ENCODE data around the gene CDH23.

CDH23 gene

DNA sequence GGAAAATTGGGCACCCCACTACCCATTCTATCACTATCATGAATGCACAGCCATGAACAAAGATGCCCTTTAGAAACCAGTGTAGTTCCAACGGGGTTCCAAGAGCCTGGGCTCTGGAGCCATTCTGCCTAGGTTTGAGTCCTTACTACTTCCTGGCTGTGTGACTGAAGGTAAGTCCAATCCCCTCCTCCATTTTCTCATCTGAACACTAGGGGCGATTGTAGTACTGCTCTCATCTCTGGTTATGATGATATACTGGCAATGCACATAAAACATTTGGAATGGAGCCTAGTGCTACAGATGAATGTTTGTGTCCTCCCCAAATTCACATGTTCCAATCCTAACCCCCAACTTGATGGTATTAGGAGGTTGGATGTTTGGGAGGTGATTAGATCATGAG is 28.1 kb upstream of the CDH23 start:
- in situ Hi-C loops (cut with MboI; ENCODE audit: low sequenced_read_pairs), result no loop called here

DNA sequence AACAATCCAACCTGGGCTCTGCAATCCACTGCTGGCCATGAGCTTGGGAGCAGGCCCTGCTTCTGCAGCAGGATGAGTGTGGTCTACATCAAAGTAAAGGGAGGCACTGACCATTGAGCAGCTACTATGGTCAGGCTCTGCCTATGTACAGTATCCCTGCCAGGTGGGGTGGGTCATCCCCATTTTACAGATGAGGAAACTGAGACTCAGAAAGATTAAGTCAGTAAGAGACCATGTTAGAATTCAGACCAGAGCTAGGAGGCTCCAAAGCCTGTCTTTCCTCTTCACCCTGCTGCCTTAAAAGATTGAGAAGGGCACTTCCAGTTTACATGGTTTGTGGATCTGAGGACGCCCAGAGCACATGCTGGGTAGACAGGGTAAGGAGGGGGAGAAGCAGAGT is 27.1 kb upstream of the CDH23 start:
- in situ Hi-C loops (cut with MboI; ENCODE audit: low sequenced_read_pairs), result no loop called here

DNA sequence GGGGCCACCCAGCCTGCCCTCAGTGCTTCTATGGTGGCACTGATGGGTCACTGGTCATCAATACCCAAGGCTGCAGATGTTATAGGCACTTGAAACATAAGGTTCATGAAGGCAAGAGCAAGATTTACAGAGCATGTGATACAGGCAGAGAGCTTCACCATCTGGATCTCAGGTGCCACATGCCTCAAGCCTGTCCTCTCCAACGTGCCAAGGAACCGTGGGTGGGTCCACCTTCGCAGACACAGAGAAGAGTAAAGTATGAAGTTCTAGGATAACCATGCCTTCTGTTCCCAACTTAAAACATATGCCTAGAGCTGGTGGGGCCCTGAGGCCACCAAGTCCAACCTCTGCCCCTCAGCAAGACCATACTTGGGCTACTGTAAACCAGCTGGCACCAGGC is 26.7 kb upstream of the CDH23 start:
- in situ Hi-C loops (cut with MboI; ENCODE audit: low sequenced_read_pairs), result no loop called here

DNA sequence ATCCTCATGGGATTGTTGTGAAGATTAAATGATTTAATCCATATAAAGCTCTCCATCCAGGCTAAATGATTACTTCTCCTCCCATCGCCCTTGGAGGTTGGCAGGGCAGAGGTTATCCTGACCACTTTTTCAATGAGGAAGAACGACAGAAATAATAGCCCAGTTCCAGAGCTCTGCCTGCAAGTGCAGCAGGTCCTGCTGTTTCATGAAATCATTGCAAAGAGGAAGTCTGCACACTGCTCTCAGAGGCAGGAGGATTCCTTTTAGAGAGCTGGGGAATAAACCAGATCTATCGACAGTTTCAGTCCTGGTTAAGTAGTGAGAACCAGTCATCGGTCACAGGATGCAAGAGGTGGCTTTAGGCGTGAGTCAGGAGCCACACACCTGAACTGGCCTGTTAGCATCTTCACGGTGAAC is 25.0 kb upstream of the CDH23 start:
- in situ Hi-C loops (cut with MboI; ENCODE audit: low sequenced_read_pairs), result no loop called here

DNA sequence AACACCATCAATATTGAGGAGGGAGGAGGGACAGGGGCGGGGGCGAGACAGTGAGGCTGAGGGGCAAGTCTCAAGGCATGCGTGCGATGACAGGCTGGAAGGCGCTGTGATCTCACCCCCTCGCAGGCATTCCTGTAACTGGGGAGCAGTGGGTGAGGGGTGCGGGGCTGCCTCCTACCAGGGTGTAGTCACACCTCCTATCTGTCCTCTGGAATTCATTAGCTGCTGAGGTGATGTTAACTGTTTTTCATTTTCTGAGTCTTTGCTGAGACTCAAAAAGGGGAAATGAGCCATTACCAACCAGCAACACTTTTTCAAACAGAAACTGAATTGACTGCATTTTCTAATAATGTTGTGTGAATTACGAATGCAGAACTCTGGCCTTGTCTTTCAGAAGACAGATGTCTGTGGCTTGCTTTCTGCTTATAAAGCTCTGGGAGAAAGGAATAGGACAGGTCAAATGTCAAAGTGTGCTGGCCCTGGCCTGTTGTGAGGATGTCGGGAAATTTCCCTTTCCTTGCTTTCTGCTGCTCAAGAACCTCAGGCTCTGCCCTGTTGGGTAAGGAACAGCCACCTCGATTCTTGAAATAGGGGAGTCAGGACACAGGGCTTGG is 23.7 kb upstream of the CDH23 start:
- in situ Hi-C loops (cut with MboI; ENCODE audit: low sequenced_read_pairs), result no loop called here

DNA sequence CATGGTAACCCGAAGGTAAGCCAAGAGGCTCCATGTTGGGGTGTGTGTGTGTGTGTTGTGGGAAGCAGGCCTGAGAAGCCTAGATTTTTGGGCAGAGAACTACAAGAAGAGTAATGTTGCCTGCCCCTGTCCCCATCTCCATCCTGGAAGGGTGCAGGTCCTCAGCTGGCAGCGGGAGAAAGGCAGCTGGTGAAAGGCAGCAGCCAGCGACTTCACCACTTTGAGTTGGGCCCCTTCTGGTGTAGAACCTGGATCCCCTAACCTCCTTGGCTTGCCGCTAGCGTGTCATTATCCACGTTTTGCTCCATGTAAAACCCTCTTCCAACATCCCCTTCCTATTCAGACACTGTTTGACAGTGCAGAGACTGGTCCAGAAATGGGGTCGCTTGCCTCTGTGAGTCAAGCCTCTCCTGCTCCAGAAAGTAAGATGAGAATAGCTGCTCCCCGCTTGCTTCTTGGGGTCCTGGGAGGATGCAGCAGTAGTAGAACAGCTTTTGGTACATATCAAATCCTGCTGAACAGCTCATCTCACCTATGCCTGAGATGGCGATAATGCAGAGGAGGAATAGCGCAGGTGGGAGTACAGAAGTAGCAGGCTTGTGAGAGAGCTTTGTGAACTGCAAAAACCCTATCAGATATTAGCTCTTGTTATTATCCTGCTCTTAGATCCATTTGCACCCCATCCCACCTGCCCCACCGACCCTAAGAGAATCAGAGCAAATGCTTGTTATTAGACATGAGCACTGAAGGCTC is 22.1 kb upstream of the CDH23 start:
- in situ Hi-C loops (cut with MboI; ENCODE audit: low sequenced_read_pairs), result no loop called here

DNA sequence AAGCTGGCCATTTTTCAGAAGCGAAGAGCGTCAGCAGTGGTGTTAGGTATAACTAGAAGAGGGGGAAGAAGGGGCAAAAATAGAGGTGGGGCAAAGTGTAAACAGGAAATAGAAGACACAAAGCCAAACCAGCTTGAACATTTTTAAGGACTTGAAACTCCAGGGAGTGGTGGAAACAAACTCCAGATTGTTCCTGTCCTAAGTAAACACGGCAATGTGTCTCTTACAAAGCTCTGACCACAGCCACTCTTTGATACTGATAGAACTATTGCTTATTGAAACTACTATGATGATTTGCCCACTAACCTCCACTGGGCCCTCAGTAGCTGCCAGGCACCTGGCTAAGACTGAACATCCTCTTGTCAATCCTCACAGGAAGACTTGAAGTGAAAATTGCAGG is 20.8 kb upstream of the CDH23 start:
- in situ Hi-C loops (cut with MboI; ENCODE audit: low sequenced_read_pairs), result no loop called here

DNA sequence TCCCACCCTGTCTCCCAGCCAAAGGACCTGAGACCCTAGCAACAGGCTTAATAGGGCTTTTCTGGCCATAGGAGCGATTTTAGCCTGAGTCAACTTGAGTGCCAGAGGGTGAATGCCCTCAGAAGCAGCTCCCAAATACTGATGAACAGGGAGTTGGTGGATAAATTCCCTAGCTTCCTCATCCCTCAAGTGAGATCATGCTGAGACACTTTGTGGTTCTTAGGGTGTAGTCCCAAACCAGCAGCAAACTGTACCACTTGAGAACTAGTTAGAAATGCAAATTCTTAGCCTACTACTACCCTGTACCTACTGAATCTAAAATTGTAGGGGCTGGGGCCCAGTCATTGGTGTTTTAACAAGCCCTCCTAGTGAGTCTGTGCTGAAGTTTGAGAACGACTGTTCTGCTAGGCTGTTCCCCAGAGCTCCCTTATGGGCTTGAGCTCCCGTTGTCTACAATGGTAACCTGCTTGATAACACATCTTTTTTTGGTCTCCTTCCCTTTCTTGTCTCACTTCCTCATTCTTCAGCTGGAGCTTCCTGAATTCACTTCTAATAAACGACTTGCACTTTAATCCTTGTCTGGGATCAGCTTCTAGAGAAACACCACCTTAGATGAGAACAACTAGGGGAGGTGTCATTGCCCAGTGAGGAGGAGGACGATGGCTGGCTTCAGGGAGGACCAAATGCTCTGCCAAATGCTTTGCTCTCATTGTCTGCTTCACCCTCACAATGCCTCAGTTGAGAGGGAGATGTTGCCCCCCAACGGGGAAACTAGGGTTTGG is 18.2 kb upstream of the CDH23 start:
- in situ Hi-C loops (cut with MboI; ENCODE audit: low sequenced_read_pairs), result no loop called here

DNA sequence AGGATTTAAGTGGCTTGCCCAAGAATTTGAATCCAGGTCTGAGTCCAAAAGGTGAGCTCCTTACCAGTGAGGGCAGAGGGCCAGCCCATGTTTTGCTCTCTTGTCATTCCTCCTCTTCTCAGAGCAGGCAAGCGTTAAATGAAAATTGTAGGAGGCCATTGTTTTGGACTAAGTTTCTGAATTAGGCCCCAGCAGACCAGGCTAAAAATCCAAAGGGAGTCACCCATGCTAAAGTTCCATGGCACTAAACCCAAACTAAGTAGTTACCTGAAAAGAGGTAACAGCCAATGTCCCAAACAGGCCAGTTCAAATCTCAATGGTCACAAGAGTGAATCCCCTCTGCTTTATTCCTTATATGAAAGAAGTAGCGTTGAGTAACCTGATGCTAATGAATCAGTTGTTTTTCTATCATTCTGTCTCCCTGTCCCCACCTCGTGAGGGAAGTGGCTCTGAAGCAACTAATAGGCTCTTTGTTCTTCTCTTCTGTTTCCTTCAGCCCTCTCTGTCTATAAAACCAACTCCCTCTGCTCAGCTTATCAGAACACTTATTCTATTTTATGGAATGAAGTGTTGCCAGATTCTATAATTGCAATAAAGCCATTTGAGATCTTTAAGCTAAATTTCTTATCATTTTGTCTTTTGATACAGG is 17.5 kb upstream of the CDH23 start:
- in situ Hi-C loops (cut with MboI; ENCODE audit: low sequenced_read_pairs), result no loop called here

DNA sequence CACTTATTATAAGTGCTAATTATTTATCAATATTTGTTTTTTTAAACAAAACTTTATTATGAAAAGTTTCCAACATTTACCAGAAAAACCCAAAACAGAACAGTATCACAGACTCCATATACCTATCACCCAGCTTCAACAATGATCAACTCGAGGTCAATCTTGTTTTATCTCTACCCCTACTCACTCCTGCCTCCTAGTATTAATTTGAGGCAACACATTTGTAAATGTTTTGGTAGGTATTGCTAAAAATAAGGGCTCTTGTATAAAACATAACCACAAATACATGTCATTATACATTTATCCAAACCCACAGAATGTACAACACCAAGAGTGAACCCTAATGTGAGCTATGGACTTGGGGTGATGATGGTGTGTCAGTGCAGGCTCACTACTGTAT is 15.9 kb upstream of the CDH23 start:
- in situ Hi-C loops (cut with MboI; ENCODE audit: low sequenced_read_pairs), result loop anchor here (5.0 kb wide), 1 partner anchor 64 kb away; the partner anchor contains the start of gene SLC29A3

DNA sequence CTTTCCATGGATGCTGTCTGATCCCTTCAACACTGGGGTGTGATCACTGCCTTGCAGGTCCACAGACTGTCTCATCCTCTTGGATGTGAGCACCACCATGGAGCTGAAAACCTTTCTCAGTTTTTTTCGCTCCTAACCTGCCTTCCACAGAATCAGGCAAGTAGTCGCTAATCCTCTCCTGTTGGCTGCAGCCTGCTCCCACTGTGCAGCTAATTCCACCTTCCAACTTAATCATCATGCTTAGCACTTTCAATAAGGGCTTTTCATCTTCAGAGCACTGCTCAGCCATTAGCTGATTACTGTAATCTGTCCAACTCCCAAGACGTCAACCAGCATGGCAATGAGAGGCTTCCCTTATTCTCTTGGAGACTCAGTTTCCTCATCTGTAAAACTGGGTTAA is 15.1 kb upstream of the CDH23 start:
- in situ Hi-C loops (cut with MboI; ENCODE audit: low sequenced_read_pairs), result loop anchor here (5.0 kb wide), 1 partner anchor 64 kb away; the partner anchor contains the start of gene SLC29A3

DNA sequence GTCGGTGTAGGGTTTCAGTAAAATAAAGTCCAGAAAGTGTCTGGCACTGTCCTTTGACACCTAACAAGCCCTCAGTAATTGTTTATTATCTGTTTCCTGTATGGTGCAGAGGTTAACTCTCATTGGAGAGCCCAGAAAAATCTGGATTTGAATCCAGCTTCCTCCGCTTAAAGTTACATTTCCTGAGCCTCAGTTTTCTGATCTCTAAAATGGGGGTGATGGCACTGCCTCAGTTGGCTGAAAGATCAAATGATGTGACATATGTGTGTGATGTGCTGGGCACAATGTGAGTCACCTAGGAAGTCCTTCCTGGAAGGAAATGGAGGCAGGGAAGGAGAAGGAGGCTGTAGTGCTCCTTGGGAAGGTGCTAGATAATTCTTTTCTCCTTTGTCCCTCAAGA is 14.7 kb upstream of the CDH23 start:
- in situ Hi-C loops (cut with MboI; ENCODE audit: low sequenced_read_pairs), result loop anchor here (5.0 kb wide), 1 partner anchor 65 kb away; the partner anchor contains the start of gene SLC29A3

DNA sequence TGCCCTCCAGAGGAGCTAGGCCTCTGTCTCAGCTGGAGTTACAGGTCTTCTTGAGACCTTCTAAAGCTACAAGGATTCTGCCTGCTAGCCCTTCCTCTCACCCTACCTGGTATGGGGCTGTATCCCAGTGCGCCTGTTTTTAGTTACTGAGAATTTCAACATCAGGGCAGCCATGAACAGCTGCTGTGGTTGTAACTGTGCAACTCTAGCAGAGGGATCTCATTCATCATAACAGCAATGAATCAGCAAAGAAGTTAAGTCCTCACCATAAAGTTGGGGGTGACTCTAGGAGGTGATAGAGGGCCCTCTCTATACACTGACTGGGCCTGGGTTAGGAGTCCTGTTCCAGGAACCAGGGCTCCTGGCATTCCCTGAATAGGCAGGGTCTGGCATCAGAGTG is 14.0 kb upstream of the CDH23 start:
- in situ Hi-C loops (cut with MboI; ENCODE audit: low sequenced_read_pairs), result loop anchor here (5.0 kb wide), 1 partner anchor 65 kb away; the partner anchor contains the start of gene SLC29A3

DNA sequence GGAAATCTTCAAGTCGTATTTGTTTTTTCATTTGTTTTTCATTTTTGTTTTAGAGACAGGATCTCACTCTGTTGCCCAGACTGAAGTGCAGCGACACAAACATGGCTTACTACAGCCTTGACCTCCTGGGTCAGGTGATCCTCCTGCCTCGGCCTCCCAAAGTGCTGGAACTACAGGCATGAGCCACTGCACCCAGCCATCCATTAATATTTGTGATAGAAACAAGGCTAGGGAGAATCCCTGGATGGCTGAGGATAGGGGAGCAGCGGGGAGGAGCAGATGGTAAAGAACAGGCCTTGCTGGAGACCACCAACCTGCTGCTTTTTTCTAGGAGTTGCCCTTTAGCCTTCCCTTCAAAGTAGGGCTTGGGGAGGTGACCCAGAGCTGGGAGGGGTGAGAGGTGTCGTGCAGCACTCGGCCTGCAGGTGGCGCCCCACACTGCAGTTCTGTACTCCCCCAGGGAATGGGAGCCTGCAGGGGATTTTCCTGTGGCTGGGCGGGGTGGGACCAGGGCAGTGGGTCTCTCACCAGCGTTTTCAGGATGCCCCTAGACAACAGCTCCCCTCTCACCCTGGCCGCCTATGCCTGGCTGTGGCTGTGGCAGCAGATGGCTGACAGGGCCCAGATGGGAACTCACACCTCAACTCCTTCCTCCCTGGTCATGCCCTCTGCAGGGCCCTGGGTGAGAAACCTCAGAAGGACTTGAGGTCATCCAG is 12.6 kb upstream of the CDH23 start:
- in situ Hi-C loops (cut with MboI; ENCODE audit: low sequenced_read_pairs), result loop anchor here (5.0 kb wide), 1 partner anchor 67 kb away; the partner anchor contains the start of gene SLC29A3

DNA sequence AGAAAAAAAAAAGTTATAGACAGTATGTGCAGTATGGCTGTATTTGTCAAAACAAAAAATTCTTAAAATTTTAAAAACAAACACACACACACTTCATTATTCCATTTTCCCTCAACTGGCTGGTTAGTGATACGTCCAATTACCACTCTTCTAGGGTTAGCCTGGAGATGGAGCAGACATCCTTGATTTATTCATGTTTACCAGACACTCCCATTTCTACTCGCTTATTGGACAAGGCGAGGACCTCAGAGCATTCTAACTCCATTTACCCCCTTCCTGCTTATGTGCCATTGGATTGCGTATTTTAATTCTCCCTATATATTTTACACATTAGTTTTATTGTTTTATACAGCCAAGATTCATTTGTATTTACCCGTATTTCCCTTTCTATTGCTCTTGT is 8.5 kb upstream of the CDH23 start:
- in situ Hi-C loops (cut with MboI; ENCODE audit: low sequenced_read_pairs), result no loop called here

DNA sequence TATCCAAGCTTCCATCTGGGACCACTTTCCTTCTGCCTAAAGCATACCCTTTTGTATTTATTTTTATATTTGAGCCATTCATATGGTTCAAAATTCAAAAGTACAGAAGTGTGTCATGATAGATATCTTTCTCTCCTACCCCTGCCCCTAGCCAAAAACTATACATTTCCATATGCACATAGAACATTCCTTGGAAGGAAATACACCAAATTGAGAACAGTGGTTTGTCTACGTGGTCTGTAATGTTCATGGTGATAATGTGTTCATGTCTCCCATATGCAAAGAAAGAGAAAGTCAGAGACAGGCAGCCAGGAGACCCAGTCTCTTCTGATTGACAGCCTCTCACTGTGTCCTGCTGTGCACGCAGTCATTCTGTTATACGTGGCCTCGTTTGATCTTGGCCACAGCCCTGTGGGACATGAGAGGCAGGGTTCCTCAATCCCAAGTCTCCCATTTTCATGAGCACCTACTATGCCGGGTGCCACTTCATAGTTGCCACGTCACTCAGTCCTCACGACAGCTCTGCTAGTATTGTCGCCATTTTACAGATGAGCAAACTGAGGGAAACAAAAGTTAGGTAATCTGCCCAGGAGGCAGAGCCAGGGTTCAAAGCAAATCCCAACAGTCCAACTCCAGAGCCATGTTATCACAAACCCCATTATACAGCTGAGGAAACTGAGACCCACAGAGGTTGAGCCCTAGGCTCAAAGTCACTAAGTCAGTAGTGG is 8.0 kb upstream of the CDH23 start:
- in situ Hi-C loops (cut with MboI; ENCODE audit: low sequenced_read_pairs), result no loop called here

DNA sequence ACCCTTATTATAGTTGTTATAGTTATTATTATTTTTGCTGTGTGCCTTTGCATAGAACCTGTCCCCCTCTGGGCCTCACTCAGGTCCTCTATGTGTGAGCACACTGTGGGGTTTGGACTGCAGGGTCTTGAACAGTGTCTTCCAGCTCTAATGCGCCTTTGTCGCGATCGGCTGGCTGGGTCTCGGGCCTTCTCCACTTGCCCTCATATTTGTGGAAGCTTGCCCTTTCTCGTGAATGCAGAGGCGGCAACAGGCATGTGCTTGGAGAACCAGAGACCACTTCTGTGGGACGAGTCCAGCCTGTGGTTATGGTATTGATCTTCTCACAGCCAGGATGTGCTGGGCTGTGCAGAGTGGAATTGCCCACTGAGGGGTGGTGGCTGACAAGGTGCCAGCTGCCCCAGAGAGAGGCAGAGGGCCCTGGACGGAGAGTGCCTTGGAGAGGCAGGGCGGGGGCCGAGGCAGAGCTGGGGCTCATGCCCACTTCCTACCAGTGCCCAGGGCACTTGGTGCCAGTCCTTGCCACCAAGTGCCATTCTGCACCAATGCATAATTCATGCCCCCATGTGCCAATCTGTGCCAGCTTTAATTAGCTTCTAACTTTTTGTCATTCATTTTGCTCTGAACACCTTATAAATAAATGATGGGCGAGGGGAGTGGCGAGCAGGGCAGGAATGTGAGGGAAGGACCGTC is 6.8 kb upstream of the CDH23 start:
- in situ Hi-C loops (cut with MboI; ENCODE audit: low sequenced_read_pairs), result no loop called here

DNA sequence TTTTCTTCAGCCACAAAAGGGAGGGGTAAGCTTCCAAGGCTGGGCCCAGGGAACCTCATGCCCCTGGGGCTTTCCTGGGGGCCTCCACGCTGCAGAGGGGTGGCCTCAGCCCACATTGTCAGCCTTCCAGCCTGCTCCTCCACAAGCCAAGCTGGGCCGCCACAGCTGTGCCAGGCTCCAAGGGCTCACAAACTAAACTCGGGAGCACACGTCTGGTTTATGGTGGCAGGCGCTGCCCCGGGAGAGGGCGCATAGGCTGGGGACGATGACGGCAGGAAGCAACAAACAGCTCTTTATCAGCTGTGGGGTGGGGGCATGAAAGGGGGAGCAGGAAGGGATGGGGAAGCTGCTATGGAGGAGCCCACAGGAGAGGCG is 6.3 kb upstream of the CDH23 start:
- in situ Hi-C loops (cut with MboI; ENCODE audit: low sequenced_read_pairs), result no loop called here
